Measurements from ENCODE around the gene TRMT2A. TPM values are rescaled to one million over a fixed set of nuclear protein-coding genes. Genes with fewer than 3 reads are reported as not detected.

TRMT2A gene
- total RNA-seq, 4 donors from 2014 or later = 33.0 to 62.9 (median 46.7) TPM

DNA sequence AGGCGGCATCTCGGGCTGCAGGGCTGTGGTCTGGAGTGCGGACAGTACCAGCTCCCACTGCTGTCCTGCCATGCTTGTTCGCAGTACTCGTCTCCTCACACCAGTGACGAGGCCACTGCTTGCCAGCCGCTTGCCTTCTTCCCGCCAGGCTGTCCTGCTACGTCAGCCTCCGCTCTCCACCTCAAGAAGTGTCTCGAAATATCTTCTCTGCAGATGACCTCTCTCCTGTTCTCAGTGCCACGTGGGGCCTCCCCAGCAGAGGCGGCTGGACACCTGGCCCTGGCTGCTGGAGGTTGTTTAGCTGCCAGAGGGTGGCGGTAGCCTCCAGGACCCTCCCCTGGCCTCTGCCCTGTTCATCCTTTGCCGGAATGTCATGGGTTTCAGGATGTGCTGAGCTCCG is 36.9 kb upstream of the TRMT2A start:
- TF ChIP-seq, protein P1, sequence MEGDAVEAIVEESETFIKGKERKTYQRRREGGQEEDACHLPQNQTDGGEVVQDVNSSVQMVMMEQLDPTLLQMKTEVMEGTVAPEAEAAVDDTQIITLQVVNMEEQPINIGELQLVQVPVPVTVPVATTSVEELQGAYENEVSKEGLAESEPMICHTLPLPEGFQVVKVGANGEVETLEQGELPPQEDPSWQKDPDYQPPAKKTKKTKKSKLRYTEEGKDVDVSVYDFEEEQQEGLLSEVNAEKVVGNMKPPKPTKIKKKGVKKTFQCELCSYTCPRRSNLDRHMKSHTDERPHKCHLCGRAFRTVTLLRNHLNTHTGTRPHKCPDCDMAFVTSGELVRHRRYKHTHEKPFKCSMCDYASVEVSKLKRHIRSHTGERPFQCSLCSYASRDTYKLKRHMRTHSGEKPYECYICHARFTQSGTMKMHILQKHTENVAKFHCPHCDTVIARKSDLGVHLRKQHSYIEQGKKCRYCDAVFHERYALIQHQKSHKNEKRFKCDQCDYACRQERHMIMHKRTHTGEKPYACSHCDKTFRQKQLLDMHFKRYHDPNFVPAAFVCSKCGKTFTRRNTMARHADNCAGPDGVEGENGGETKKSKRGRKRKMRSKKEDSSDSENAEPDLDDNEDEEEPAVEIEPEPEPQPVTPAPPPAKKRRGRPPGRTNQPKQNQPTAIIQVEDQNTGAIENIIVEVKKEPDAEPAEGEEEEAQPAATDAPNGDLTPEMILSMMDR (IDR thresholded peaks at IDR 0.05; ENCODE audit: low read depth) = no peak

DNA sequence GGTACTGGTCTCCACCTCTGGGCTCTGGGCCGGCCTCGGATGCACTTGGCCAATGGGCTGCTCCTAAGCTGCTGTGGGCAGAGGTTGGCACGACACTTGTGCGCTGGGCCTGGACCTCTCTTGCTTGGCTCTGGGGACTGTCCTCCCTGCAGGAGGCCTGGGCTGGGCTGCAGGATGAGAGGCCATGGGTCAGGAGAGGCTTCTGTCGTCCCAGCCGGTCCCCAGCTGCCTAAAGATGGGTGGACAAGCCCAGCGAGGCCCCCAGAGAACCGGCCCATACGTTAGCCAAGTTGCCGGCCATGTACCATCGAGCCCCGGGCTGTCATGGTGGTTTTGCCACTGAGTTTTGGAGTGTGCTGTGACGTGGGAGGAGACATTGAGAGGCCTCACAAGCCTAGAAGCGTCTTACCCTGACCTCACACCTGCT is 35.5 kb upstream of the TRMT2A start:
- TF ChIP-seq, protein P1 (IDR thresholded peaks at IDR 0.05; ENCODE audit: low read depth) = no peak

DNA sequence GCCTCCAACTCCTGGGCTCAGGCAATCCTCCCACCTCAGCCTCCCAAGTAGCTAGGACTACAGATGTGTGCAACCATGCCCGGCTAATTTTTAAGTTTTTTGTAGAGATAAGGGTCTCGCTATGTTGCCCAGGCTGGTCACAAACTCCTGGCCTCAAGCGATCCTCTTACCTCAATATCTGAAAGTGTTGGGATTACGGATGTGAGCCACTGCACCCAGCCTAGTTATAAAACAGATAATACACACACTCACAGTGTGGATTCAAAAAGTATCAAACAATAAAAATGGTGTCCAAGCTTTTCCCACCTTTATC is 34.2 kb upstream of the TRMT2A start:
- TF ChIP-seq, protein P1 (IDR thresholded peaks at IDR 0.05; ENCODE audit: low read depth) = no peak

DNA sequence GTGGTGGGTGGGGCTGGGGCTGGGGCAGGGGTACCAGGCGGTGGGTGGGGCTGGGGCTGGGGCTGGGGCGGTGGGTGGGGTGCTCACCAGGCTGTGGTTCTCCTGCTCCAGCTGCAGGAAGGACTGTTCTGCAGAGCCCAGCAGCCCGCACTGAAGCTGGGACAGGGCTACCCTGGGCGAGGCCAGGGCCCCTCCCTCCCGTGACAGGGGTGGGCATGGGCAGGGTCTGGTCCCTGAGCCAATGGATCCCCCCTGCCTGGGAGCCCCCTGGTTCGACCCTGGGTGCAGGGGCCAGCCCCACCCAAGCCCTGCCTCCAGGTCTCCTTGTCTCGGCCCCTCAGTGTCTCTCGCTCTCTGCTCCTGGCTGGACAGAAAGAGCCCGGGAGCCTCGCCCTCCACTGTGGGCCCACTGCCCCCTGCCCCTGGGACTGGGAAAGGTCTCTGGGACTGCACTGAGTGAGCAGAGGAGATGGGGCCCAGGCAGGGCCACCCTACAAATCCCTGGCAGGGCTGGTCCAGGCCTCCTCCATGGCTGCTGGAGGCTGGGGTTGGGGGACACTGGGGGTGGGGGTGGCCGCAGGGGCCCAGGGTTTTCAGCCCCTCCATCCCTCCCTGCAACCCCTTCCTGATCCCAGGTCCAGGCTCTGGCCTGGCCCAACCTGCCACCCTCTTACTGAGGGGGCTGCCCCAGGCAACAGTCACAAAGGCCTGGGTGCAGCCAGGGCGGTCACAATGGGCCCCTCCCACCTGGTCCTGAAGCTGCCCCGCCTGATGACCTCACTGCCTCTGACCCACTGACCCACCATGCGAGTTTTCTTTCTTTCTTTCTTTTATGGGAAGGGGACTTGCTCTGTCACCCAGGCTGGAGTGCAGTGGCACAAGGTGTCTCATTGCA is 33.6 kb upstream of the TRMT2A start, which contains the start of gene CCDC188:
CCDC188 (minus strand) TSS at position 675 of the 895 bp plus-strand sequence; CDS start at position 606, 69 bp downstream.
- TF ChIP-seq, protein P1 (IDR thresholded peaks at IDR 0.05; ENCODE audit: low read depth) = no peak

DNA sequence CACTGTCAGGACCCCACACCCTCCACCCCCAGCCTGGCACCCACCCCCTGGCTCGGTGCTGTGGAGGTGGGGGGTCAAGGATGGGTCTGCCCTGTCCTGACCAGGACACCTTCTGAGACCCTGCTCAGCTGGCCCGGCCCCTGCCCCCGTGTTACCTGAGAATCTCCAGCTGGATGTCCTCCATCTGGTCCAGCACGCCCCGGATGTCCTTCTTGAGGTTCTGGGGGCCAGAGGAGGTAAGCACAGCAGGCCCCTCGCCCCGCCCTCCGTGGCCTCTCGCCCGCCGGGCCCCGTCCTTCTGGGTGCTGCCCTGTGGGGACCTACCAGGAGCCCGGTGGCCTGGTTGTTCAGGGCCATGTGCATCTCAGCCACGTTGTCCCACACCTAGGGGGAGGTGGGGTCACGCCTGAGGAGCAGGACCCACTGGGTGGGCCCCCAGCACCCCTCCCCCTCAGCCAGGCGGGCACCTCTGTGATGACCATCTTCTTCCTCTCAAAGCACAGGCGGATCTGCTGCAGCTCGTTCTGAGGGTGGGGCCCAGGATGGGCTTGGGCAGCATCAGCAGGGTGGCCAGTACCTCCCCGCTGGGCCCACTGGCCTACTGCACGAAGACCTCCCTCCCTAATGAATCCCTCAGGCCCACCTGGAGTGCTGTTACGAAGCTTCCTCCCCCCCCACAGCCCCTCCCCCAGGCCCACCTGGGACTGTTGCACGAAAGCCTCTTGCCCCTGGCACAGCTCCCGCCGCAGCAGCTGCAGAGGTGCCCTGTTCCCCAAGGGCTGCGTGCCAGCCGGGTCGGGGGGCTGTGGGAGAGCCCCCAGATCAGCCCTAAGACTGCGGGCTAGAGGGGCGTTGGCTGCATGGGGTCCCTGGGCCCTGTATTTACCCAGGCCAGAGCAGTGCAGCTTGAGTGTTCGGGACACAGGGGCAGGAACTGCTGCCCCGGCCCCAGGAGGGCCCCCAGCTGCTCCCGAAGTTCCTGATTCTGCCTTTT is 32.5 kb upstream of the TRMT2A start:
- TF ChIP-seq, protein P1 (IDR thresholded peaks at IDR 0.05; ENCODE audit: low read depth) = no peak

DNA sequence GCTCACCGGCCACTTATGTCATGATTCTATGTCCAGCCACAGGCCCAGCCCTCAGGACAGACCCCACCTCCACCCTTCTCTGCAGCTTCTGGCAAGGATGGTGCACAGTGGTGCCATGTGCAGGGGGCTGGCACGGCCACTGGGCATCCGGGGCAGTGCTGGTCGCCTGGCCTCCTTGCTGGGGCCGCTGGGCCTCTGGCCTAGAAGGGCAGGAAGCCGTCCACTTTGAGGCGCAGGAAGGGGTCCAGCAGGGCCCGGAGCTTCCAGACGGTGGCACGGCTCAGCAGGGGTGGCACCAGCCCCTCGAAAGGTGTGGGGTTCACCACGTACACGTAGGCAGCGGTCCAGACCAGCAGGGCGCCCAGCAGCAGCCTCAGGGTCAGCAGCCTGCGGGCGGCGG is 31.4 kb upstream of the TRMT2A start:
- TF ChIP-seq, protein P1 (IDR thresholded peaks at IDR 0.05; ENCODE audit: low read depth) = no peak
